SK-N-MC (cell line): Measurements from ENCODE around the gene RHBDD1.
"Not testable (repeated sequence)": the region's sequence is repeated elsewhere in the genome, so short reads cannot be mapped to it uniquely, and the experiment has no call there.

Source experiments
- DNase-seq: peaks from one replicate; pipeline ENCODE4 v3.0.0-alpha.2; 2011; ENCODE audit warnings: low read depth, low spot score
- H3K27ac ChIP-seq: fragments of 200-600 bp; sonication (generic); 2 replicates; pipeline ENCODE4 v1.5.1; 2016; ENCODE audit warnings: mixed run types
- H3K36me3 ChIP-seq: fragments of 200-600 bp; sonication (generic); 2 replicates; pipeline ENCODE4 v1.6.1; 2017; ENCODE audit warnings: antibody characterized with exemption, low read length, mixed read lengths; ENCODE audit not compliant: insufficient read depth
- H3K4me3 ChIP-seq: fragments of 200-600 bp; sonication (generic); 2 replicates; pipeline ENCODE4 v1.5.1; 2016
- H3K9ac ChIP-seq: fragments of 200-600 bp; sonication (generic); 2 replicates; pipeline ENCODE4 v1.8.0; 2017; ENCODE audit warnings: mixed run types, mixed read lengths; ENCODE audit not compliant: insufficient read length
- H3K9me3 ChIP-seq: fragments of 200-600 bp; sonication (generic); 2 replicates; pipeline ENCODE4 v1.6.1; 2017; ENCODE audit warnings: low read depth, mild to moderate bottlenecking, antibody characterized with exemption, low read length, moderate library complexity, mixed read lengths
- EZH2 ChIP-seq: fragments of 200-600 bp; sonication (generic); IDR thresholded peaks from one replicate; pipeline ENCODE4 v1.6.1; 2017; ENCODE audit warnings: antibody characterized with exemption
- FOXP2 ChIP-seq: optimal IDR thresholded peaks from 2 replicates; pipeline ENCODE3; 2011; ENCODE audit warnings: mild to moderate bottlenecking, moderate library complexity; ENCODE audit not compliant: insufficient read depth; ENCODE audit errors: extremely low read length, control extremely low read depth
- POLR2AphosphoS5 ChIP-seq: IDR thresholded peaks from 2 replicates; pipeline ENCODE4 v1.6.1; 2012; ENCODE audit warnings: mild to moderate bottlenecking, low read depth, low read length, borderline replicate concordance

The RHBDD1 gene

DNA sequence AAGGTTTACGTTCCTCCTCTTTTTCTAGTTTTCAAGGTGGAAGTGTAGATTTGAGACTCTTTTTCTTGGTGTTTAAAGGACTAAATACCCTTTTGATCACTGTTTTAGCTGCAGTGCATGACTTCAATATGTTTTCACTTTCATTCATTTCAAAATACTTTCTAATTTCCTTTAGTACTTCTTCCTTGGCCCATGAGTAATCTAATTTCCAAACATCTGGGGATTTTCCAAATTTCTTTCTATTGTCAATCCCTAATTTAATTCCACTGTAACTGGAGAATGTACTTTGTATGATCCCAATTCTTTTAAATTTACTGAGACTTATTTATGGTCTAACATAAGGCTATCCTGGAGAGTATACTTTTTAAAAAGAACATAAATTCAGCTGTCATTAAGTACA, 3.8 kb upstream of the RHBDD1 start:
- no peak for TF ChIP-seq EZH2
- no peak for TF ChIP-seq FOXP2
- TF ChIP-seq POLR2AphosphoS5: no peak

DNA sequence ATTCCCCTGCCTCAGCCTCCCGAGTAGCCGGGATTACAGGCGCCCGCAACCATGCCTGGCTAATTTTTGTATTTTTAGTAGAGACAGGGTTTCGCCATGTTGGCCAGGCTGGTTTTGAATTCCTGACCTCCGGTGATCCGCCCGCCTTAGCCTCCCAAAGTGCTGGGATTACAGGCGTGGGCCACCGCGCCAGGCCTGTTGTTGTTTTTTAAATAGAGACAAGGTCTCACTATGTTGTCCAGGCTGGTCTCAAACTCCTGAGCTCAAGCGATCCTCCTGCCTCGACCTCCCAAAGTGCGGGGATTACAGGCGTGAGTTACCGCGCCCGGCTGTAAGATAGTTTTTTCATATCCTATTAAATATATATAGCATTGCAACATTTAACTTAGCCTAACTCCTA, 974 bp upstream of the RHBDD1 start:
- not testable (repeated sequence) for H3K27ac ChIP-seq, H3K9ac ChIP-seq, H3K36me3 ChIP-seq, H3K9me3 ChIP-seq, DNase-seq
- peak overlapping the region; percentile 93 for H3K4me3 ChIP-seq

More for the DNA sequence above, 3.8 kb upstream of the RHBDD1 start:
- H3K9ac ChIP-seq: no peak overlapping the region
- no peak for DNase-seq
- H3K9me3 ChIP-seq: no peaks in the 10 kb centered on the region
- H3K27ac ChIP-seq: no peak overlapping the region
- H3K4me3 ChIP-seq: no peak overlapping the region
- H3K36me3 ChIP-seq: no peaks in the 10 kb centered on the region

DNA sequence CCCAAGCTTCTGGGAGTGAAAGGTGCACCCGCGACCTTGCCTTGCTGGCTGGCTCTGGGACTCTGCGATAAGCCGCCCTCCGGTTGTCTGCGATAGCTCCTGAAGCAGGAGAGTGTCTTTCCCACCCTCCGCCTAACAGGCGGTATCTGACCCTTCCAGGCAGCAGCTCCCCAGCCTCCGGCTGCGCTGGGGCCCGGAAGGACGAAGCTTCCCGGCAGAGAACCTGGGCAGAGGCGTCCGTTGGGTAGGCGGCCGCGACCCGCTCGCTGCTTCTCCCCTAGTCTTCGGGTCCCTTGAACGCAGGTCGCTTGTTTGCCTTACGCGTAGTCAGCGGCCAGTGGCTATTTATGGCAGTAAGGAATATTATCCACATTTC, 446 bp upstream of the RHBDD1 start:
- Histone ChIP-seq H3K27ac (no peak overlapping the region), H3K9me3 (no peaks in the 10 kb centered on the region), H3K4me3 (peak overlapping the region; percentile 93), H3K9ac (peak overlapping the region; percentile 93), H3K36me3 (peaks cover 4% of the 10 kb centered on the region)
- no peak for DNase-seq
- TF ChIP-seq POLR2AphosphoS5 (no peak), FOXP2 (no peak), EZH2 (no peak)

DNA sequence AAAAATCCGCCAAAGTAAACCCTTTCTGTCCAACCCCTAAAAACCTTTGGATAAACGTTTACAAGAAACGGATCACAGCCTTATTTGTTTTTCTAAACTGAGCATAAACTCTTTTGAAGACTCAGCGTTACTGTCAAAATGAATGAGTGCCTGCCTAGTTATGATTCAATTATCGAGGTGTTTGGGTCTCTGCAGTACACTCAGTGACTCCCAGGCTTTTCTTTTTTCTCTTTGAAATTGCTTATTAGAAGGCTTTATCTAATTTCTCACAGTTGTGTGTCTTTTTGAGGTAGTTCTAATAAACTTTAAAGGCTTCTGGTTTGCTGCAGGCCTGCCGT, 663 bp downstream of the RHBDD1 start:
- no peak for DNase-seq
- H3K27ac ChIP-seq: peak overlapping the region; percentile 90
- TF ChIP-seq FOXP2 (no peak), EZH2 (no peak), POLR2AphosphoS5 (no peak; the same call in 1 of the 2 replicates)

DNA sequence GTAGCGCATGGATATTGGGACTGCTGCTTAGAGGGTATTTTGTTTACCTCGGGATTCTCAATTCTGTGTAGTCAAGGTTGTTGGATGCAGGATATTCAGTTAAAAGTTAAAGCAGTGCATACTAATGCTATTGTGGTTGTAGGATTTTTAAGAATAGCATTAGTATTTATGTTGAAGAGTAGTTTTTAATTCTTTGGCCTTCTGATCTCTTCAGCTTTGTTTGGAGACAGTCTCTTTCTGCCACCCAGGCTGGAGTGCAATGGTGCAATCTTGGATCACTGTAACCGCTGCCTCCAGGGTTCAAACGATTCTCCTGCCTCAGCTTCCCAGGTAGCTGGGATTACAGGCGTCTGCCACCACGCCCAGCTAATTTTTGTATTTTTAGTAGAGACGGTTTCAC, 1.5 kb downstream of the RHBDD1 start:
- DNase-seq: no peak
- H3K36me3 ChIP-seq: peaks cover 9% of the 10 kb centered on the region
- H3K9me3 ChIP-seq: no peaks in the 10 kb centered on the region
- no peak overlapping the region for H3K27ac ChIP-seq
- H3K9ac ChIP-seq: peak overlapping the region; percentile 93
- peak overlapping the region; percentile 93 for H3K4me3 ChIP-seq
- TF ChIP-seq FOXP2 (no peak), EZH2 (no peak), POLR2AphosphoS5 (no peak)

More for the DNA sequence above, 663 bp downstream of the RHBDD1 start:
- Histone ChIP-seq H3K4me3 (peak overlapping the region; percentile 93), H3K9ac (peak overlapping the region; percentile 93), H3K9me3 (no peaks in the 10 kb centered on the region), H3K36me3 (peaks cover 7% of the 10 kb centered on the region)

DNA sequence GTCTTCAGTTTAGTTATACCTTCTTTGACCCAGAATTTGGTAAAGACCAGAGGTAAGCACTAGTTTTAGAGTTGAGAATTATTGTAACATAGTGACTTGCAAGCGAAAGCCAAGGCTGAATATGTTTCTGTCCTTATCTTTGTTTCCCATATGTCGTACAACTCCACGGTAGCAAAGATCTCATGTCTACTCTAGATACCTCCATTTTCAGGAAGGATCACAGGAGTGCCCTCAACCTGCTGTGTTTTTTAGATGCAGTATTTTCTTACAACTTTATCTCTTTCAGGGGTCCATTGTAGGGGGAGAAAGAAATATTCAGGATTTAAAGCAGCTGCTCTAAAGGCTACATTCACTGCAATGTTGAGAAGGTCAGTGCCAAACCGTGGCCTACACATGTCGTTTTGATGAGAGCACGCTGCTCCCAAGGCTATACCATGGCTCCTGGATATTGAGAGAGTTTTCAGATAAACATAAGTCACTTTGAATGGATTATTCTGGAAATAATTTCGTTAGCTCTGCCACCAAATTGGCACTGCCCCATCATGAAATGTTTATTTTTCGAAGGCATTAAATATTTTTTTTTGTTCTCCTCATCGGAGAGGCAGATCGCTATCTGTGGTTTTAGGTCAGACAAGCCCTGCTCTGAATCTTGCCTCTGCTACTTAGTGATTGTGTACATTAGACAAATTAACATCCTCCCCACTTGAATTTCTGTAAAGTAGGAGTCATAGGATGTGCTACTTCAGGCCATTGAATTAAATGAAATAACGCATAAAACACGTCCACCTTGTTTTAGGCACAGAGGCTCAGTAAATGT, 2.1 kb downstream of the RHBDD1 start:
- H3K9ac ChIP-seq: no peak overlapping the region
- TF ChIP-seq EZH2 (no peak), POLR2AphosphoS5 (no peak), FOXP2 (no peak)
- no peaks in the 10 kb centered on the region for H3K9me3 ChIP-seq
- no peak overlapping the region for H3K27ac ChIP-seq
- no peak for DNase-seq
- no peak overlapping the region for H3K4me3 ChIP-seq
- peaks cover 9% of the 10 kb centered on the region for H3K36me3 ChIP-seq

DNA sequence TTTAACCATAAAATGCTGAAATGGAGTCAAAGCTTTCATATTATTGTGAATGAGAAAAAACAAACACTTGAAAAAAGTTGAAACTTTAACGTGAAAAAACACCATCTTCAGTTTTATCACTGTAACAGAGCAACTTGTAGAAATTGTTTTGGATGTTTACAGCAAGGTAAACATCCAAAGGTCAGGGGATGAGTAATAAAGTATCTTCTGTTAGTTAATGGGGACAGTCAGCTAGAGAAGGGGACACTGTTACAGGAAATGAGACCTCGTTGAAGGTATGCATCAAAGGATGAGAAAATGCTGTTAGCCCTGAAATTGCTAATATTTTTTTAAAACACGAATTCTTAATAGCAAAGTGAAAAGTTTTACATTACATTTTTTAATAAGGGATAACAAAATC, 2.9 kb downstream of the RHBDD1 start:
- Histone ChIP-seq H3K36me3 (peaks cover 9% of the 10 kb centered on the region), H3K4me3 (no peak overlapping the region), H3K9ac (no peak overlapping the region), H3K9me3 (no peaks in the 10 kb centered on the region), H3K27ac (no peak overlapping the region)
- DNase-seq: no peak
- no peak for TF ChIP-seq EZH2
- TF ChIP-seq POLR2AphosphoS5: no peak
- no peak for TF ChIP-seq FOXP2

DNA sequence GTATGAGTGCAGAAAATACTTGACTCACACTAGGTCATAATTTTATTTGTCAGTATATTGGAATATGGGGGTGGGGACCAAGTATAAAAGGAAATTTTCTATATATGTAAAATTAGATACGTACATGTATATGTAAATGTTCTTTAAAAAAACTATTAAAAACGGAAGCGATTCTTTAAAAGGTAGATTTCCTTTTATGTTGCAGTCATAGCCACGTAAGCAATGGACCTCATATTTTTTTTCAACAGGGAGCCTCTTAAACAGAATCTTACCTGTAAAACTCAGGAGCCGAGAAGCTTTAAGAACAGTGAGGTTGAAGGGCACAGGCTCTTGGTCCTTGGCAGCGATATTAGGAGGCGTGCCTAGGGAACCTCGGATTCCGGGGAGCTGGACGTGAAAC, 3.3 kb downstream of the RHBDD1 start:
- DNase-seq: no peak
- no peak overlapping the region for H3K27ac ChIP-seq
- peaks cover 9% of the 10 kb centered on the region for H3K36me3 ChIP-seq
- no peaks in the 10 kb centered on the region for H3K9me3 ChIP-seq
- TF ChIP-seq FOXP2 (no peak), EZH2 (no peak), POLR2AphosphoS5 (no peak)
- H3K9ac ChIP-seq: no peak overlapping the region
- H3K4me3 ChIP-seq: no peak overlapping the region

DNA sequence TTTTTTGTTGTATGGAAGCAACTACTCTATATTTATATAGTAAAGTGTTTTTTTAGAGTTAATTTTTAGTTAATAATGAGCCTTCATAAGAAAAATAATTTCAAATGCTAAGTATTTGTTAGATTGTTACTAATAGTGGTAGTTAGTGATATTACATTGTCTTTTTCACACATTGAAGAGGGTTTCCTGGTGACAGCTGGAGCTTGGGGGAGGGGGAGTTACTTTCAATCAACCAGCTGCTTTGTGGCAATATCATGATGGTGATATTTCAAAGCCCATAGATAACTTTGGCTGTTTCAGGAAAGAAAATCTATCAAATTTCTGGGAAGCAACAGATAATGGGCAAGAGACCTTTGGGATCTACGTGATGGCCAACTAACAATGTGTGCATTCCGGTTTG, 4.1 kb downstream of the RHBDD1 start:
- no peak overlapping the region for H3K27ac ChIP-seq
- no peak overlapping the region for H3K4me3 ChIP-seq
- H3K9me3 ChIP-seq: no peaks in the 10 kb centered on the region
- TF ChIP-seq EZH2 (no peak), FOXP2 (no peak), POLR2AphosphoS5 (no peak)
- peaks cover 9% of the 10 kb centered on the region for H3K36me3 ChIP-seq
- no peak for DNase-seq
- no peak overlapping the region for H3K9ac ChIP-seq

DNA sequence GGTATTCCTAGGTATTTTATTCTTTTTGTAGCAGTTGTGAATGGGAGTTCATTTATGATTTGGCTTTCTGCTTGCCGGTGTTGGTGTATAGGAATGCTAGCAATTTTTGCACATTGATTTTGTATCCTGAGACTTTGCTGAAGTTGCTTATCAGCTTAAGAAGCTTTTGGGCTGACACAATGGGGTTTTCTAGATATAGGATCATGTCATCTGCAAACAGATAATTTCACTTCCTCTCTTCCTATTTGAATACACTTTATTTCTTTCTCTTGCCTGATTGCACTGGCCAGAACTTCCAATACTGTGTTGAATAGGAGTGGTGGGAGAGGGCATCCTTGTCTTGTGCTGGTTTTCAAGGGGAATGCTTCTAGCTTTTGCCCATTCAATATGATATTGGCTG, 7.1 kb downstream of the RHBDD1 start:
- H3K9ac ChIP-seq: not testable (repeated sequence)

More for the DNA sequence above, 7.1 kb downstream of the RHBDD1 start:
- not testable (repeated sequence) for H3K36me3 ChIP-seq, H3K4me3 ChIP-seq, DNase-seq, H3K27ac ChIP-seq, H3K9me3 ChIP-seq
